CD4-positive, alpha-beta T cell treated with Interferon gamma for 1 hour (primary cell): ENCODE measurements around the gene ZNF253.
"Not testable (repeated sequence)": the region's sequence is repeated elsewhere in the genome, so short reads cannot be mapped to it uniquely, and the experiment has no call there.

Experiments used
- DNase-seq: peaks from one replicate; pipeline ENCODE4 v3.0.0-alpha.2; 2020

The ZNF253 gene

DNA sequence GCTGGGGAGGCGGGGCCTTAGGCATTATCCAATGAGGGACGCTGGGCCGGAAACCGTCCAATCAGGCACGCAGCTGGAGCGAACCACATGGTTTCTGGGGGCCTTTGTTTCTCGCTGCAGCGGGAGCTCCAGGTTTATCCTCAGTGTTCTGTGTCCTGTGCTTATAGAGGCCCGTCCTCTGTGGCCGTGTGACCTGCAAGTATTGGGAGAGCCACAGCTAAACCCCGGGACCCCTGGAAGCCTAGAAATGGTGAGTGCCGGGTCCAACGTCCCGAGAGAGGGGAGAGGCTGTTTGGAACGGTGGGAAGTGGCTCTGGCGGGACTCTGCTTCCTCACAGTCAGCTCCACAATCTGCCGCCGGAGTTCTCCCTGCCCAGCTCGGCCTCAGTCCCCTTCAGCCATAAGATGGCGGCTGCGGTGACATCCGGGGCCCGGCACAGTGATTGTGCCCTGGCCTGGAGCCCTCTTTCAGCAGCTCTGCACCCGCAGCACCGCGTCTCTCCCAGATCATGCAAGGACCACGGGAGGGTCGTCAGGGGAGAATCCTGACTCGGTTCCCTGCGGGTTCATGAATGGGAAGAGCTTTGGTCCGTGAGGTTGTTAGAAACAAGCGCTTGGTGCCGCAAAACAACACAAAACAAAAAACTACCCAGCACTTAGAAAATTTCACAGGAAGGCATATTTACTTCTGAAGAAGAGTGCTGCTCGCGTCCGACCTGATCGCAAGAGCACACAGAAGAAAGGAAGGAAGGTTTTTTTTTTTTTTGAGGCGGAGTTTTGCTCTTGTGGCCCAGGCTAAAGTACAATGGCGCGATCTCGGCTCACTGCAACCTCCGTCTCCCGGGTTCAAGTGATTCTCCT lies at the start of gene ZNF253:
Gene ZNF253 (plus strand): TSS at position 133 of the 861 bp plus-strand sequence. CDS start 115 bp downstream, at position 248.
- DNase-seq = peak; percentile 92

DNA sequence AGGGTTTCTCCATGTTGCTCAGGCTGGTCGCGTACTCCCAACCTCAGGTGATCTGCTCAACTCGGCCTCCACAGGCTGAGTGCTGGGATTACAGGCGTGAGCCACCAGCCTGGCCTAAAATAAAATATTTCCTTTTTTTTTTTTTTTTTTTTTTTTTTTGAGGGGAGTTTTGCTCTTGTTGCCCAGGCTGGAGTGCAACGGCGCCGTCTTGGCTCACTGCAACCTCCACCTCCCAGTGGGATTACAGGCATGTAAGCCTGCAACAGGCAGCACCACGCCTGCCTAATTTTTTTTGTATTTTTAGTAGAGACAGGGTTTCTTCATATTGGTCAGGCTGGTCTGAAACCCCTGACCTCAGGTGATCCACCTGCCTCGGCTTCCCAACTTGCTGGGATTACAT lies 49.0 kb upstream of the ZNF253 start:
- DNase-seq = no peak

DNA sequence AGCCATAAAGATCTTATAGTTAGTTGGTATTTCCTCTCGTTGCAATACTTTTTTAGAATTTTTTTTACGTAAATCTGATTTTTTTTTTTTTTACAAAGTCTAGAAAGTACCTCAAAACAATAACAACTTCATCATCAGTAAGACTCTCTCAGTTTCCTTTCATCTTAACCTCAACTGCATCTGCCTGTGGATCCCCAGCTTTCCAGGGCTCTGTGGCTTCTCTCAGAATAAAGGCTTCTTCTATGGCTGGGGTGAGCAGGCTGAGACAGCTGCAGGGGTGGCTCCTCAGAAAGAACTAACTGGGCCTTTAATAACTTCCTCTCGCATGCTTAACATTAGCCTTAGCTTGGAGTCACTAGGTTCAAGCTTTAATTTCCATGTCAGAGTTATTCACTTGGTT lies 48.3 kb upstream of the ZNF253 start:
- peak; percentile 72 for DNase-seq

DNA sequence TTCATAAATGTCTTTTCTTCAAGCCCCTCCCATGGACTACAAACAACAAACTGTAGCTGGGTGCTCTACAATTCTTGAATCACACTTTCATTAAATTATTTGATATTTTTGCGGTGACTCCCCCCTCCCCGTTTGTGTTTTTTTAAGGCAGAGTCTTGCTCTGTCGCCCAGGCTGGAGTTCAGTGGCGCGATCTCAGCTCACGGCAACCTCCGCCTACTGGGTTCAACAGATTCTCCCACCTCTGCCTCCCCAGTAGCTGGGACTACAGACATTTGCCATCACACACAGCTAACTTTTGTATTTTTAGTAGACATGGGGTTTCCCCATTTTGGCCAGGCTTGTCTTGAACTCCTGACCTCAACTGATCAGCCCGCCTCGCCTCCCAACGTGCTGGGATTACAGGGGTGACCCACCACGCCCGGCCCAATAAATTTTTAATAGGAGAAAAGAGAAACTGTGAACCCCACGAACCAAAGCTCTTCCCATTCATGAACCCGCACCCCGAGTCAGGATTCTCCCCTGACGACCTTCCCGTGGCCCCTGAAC lies 44.8 kb upstream of the ZNF253 start:
- DNase-seq = peak; percentile 16

DNA sequence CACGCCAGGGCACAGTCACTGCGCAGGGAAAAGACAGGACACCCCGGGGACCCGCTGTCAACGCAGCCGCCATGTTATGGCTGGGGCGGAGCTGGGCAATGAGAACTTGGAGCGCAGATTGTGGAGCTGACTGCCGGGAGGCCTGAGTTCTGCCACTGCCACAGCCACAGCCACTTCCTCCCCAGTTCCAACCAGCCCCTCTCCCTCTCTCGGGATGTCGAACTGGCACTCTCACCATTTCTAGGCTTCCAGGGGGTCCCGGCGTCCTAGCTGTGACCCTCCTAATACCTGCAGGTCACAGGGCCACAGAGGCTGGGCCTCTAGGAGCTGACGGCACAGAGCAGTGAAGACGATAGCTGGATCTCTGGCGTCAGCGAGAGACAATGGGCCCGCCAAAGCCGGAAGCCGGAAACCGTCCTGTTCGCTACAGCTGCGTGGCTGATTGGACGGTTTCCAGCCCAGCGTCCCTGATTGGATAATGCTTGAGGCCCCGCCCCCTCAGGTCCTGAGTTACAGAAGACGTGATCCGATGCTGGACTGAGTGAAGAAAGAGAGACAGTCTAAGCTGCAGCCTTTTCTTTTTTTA lies 44.2 kb upstream of the ZNF253 start, which contains the start of gene ZNF506:
Gene ZNF506 (minus strand): TSS at position 385 of the 586 bp plus-strand sequence. CDS start 147 bp downstream, at position 238.
- DNase-seq = peak; percentile 97

DNA sequence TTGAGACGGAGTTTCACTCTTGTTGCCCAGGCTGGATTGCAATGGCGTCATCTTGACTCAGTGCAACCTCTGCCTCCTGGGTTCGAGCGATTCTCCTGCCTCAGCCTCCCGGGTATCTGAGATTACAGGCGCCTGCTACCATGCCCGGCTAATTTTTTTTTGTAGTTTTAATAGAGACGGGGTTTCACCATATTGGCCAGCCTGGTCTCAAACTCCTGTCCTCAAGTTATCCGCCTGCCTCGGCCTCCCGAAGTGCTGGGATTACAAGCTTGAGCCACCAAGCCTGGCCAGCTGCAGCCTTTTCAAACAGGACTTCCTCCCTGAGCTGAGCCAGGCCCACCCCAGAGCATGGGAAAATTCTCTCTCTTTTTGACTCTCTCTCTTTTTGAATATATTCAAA lies 43.7 kb upstream of the ZNF253 start:
- not testable (repeated sequence) for DNase-seq

DNA sequence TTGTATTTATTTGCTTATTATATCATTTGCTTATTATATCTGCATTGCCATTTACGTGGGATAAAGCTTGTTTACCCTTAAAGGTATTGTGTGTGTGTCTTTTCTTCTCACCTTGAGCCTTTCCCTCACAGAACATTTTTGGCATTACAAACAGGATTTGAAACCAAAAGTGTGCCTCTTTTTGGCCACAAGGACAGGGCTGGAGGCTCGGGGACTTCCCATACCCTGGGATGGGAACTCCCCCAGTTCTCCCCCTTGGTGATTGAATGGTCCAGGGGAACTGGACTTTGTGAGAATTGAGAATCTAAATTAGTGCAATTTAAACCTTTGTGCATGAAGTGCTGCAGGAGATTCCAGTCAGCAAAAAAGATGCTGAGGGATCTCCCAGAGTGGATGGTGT lies 41.8 kb upstream of the ZNF253 start:
- DNase-seq = no peak

DNA sequence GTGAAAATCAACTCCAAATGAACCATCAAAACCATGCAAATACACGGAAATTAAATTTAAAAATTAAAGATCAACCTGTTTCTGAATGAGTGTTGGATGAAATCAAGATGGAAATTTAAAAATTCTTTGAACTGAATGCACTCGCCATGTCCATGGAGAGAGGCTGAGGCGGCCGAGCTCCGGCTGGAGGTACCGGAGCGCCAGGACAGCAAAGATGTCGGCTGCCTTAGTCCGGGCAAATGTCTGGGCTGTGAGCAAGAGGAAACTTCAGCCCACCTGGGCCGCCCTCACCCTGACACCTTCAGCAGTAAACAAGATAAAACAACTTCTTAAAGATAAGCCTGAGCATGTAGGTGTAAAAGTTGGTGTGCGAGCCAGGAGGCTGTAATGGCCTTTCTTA lies 38.8 kb upstream of the ZNF253 start:
- DNase-seq = no peak

DNA sequence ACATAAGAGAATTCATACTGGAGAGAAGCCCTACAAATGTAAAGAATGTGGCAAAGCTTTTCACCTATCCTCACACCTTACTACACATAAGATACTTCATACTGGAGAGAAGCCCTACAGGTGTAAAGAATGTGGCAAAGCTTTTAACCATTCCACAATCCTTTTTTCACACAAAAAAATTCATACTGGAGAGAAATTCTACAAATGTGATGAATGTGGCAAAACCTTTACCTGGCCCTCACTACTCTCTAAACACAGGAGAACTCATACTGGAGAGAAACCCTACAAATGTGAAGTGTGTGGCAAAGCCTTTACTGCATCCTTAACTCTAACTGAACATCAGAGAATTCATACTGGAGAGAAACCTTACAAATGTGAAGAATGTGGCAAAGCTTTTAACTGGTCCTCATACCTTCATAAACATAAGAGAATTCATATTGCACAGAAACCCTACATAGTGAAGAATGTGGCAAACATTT lies 30.1 kb upstream of the ZNF253 start:
- no peak for DNase-seq

DNA sequence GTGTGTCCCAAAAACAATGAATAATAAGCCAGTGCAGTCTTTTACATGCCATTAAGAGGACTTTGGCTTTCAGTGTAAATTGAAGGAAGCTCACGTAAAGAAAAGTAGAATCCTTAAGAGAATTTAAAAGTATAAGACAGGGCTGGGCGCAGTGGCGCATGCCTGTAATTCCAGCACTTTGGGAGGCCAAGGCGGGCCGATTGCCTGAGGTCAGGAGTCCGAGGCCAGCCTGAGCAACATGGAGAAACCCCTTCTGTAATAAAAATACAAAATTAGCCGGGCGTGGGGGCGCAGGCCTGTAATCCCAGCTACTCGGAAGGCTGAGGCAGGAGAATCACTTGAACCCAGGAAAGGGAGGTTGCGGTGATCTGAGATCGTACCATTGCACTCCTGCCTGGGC lies 17.9 kb upstream of the ZNF253 start:
- no peak for DNase-seq

DNA sequence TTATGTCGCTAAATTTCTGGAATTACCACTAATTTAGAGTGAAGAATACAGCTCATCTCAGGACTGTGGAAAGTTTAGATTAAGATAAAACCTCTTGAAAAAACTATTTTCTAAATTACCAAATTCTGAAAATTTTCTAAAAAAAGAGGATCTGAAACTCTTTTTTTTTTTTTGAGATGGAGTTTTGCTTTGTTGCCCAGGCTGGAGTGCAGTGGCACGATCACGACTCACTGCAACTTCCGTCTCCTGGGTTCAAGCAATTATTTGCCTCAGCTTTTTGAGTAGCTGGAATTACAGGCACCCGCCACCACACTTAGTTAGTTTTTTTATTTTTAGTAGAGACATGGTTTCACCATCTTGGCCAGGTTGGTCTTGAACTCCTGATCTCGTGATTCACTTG lies 16.6 kb upstream of the ZNF253 start:
- DNase-seq = no peak

DNA sequence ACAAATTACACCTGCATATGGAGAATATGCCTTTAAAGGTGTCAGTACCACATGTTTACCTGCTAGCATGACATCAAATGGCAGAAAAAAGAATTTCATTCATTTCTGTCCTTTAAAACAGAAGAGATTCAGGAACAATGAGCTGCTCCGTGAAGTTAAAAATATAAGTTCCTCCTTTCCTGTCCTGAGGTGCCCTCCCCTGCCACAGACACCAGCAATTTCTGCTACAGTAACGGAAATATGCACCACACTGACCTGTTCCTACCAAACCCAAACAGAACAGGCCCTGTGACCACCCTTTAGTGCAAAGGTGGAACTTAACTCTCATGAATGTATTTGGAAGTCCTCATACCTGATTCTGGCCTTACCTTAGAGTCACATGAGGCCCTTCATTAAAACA lies 13.9 kb upstream of the ZNF253 start:
- DNase-seq = not testable (repeated sequence)

DNA sequence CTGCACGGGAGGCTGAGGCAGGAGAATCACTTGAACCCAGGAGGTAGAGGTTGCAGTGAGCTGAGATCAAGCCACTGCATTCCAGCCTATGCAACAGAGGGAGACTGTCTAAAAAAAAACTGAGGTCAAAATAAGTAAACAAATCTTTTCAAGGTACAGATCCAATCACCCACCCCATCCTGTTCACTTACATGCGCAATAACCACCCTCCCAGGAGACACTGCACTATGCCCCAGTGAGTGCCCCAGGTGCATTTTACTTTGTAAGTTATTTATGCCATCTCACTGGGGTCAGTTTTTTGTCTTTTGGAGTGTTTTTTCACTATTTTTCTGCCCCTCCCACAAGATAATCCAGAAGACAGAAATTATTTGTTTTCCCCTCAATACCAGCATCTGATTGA lies 6.9 kb upstream of the ZNF253 start:
- DNase-seq = no peak

DNA sequence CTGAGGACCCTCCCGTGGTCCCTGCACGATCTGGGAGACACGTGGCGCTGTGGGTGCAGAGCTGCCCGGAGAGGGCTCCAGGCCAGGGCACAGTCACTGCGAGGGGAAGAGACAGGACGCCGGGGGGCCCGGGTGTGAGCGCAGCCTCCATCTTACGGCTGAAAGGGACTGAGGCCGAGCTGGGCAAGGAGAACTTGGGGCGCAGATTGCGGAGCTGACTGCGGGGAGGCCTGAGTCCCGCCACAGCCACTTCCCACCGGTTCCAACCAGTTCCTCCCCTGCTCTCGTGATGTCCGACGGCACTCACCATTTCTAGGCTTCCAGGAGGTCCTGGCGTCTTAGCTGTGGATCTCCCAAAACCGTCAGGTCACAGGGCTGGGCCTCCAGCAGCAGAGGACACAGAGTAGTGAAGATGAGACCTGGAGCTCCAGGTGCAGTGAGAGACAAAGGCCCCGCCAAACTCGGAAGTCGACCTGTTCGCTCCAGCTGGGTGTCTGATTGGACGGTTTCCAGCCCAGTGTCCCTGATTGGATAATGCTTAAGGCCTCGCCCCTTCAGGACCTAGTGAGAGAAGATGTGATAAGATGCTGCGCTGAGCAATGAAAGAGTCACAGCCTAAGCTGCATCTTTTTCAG lies 4.8 kb upstream of the ZNF253 start:
- DNase-seq = peak; percentile 79

DNA sequence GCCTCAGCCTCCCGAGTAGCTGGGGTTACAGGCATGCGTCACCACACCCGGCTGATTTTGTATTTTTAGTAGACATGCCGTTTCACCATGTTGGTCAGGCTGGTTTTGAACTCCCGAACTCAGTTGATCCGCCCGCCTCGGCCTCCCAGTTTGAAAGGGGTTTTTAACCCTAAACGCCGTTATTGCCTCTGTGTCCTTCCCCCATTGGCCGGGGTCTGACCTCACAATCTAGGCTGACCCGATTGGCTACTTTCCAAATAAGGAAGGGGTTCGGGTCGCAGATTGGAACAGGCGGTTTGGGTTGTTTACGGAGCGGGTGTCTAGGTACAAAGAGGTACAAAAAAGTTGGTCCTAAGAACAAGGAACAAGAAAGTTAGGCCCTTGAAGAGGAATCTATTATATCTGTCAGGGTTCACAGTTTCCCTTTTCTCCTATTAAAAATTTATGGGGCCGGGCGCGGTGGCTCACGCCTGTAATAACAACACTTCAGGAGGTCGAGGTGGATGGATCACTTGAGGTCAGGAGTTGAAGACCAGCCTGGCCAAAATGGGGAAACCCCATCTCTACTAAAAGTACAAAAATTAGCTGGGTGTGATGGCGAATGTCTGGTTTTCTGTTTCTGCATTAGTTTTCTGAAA lies 1.0 kb downstream of the ZNF253 start:
- DNase-seq = peak; percentile 73

DNA sequence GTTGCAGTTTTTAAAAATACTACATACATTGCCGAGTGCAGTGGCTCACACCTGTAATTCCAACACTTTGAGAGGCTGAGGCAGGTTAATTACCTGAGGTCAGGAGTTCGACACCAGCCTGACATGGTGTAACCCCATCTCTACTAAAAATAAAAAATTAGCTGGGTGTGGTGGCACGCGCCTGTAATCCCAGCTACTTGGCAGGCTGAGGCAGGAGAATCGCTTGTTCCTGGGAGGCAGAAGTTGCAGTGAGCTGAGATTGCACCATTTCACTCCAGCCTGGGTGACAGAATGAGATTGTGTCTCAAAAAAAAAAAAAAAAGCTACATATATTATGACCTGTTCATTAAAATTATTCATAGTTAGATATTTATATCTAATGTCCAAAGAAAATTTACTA lies 4.4 kb downstream of the ZNF253 start:
- DNase-seq = not testable (repeated sequence)

DNA sequence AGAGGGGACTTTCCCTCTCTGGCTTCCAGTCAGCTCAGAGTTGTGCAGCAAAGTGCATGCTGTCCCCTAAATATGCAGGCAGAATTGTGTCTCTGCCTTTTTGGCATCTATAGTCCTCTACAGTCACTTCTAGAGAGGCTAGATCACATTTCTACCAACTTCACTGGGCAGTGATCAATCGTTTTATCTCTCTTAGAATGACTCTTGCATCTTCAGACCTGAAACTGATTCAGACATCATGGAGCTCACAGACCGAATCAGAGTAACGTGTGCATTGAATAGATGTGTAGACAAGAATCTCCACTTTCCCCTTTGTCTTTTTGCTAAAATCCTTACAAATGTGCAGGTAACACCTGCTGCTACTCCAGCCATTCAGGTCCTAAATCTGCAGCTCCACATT lies 6.2 kb downstream of the ZNF253 start:
- DNase-seq = no peak

DNA sequence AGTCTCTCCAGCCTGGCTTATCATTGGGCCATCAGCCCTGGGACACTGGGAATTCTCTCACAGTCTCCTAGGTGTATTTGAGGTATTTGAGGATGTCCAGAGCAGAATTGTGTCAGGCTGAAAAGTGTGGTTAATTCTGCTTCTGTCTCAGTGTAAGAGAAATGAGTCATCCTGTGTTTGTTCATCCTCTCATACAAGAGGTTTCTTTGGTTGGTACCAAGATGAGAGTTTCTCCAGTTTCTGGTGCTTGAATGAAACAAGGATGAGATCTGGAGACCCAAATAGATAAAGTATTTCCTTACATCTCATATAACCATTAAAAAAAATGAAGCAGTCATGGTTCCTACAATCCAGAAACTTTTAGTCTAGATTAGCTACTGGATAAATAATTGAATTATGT lies 7.7 kb downstream of the ZNF253 start:
- DNase-seq = no peak

DNA sequence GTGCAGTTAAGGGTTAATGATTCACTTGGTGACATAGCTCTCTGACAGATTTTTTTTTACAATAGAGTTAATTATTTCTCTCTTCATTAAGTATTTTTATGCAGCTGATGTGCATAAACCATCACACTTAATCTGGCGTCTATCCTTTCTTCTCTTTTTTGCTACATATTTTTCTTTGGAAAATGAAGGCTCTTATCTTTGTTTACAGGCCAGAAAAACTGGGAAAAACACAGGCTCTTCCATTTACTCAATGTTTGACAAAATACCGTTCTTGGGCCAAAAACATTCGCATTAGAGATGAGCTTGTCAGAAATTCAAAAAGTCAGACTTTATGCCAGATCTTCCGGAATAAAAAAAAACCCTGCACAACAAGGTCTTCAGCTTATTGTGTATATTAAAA lies 12.0 kb downstream of the ZNF253 start:
- no peak for DNase-seq

DNA sequence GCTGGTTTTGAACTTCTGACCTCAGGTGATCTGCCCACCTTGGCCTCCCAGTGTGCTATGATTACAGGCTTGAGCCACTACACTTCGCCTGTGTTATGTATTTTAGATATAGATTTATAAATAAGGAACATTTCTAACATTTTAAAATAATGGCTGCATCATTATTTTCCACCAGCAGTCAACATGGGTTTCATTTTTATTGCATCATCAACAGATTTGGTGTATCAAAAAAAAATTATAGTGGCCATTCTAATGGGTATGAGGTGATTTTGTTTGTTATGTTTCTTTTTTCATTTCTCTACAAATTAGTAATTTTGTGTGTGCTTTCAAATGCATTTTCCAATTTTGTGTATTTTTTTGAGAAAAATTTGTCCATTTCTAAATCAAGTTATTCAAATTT lies 18.9 kb downstream of the ZNF253 start:
- DNase-seq = no peak

DNA sequence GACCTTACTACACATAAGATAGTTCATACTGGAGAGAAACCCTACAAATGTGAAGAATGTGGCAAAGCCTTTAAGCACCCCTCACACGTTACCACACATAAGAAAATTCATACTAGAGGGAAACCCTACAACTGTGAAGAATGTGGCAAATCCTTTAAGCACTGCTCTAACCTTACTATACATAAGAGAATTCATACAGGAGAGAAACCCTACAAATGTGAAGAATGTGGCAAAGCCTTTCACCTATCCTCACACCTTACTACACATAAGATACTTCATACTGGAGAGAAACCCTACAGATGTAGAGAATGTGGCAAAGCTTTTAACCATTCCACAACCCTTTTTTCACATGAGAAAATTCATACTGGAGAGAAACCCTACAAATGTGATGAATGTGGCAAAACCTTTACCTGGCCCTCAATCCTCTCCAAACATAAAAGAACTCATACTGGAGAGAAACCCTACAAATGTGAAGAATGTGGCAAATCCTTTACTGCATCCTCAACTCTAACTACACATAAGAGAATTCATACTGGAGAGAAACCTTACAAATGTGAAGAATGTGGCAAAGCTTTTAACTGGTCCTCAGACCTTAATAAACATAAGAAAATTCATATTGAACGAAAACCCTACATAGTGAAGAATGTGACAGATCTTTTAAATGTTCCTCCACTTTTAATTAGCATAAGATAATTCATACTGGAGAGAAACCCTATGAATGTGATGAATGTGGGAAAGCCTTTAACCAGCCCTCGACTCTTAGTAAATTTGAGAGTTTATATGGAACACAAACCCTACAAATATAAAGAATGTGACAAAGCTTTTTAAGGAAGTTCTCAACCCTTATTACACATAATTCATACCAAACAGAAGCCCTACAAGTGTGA lies 26.6 kb downstream of the ZNF253 start:
- not testable (repeated sequence) for DNase-seq
